GM23338 (cell line): ENCODE data around the gene EYA2. TPM values are rescaled to one million over a fixed set of nuclear protein-coding genes. Genes with fewer than 3 reads are reported as not detected.

ENCODE experiments used
- ATAC-seq: fragments of 200-7000 bp; cut with Tn5 transposase; 3 replicates; pipeline ENCODE4 v1.9.1; 2020
- DNase-seq: peaks from one replicate; pipeline ENCODE4 v3.0.0-alpha.2; 2015; ENCODE audit warnings: low spot score
- H2AFZ ChIP-seq: fragments of 200-600 bp; sonication (generic); 2 replicates; pipeline ENCODE4 v1.8.0; 2016; ENCODE audit warnings: antibody characterized with exemption, mild to moderate bottlenecking, moderate library complexity
- H3F3A ChIP-seq: fragments of 200-600 bp; sonication (generic); replicated peaks from 2 replicates; pipeline ENCODE4 v1.8.0; 2017; ENCODE audit warnings: antibody characterized with exemption, mixed run types, low read depth
- H3K27ac ChIP-seq: fragments of 200-600 bp; sonication (generic); 2 replicates; pipeline ENCODE4 v1.6.1; 2016; ENCODE audit warnings: low read depth
- H3K27me3 ChIP-seq: fragments of 200-600 bp; sonication (generic); 2 replicates; pipeline ENCODE4 v1.8.0; 2016; ENCODE audit warnings: mild to moderate bottlenecking, mixed run types, moderate library complexity; ENCODE audit not compliant: insufficient read depth
- H3K36me3 ChIP-seq: fragments of 200-600 bp; sonication (generic); 2 replicates; pipeline ENCODE4 v1.8.0; 2016; ENCODE audit warnings: mild to moderate bottlenecking; ENCODE audit not compliant: insufficient read depth
- H3K4me1 ChIP-seq: fragments of 200-600 bp; sonication (generic); 2 replicates; pipeline ENCODE4 v1.8.0; 2016; ENCODE audit warnings: mild to moderate bottlenecking, moderate library complexity; ENCODE audit not compliant: insufficient read depth
- H3K4me2 ChIP-seq: fragments of 200-600 bp; sonication (generic); 2 replicates; pipeline ENCODE4 v1.7.1; 2017; ENCODE audit warnings: mixed run types
- H3K4me3 ChIP-seq: fragments of 200-600 bp; sonication (generic); 2 replicates; pipeline ENCODE4 v1.6.1; 2016; ENCODE audit warnings: mixed run types
- H3K79me2 ChIP-seq: fragments of 200-600 bp; sonication (generic); replicated peaks from 2 replicates; pipeline ENCODE4 v1.8.0; 2017; ENCODE audit warnings: mild to moderate bottlenecking; ENCODE audit not compliant: insufficient read depth
- H3K9me2 ChIP-seq: fragments of 200-600 bp; sonication (generic); 2 replicates; pipeline ENCODE4 v1.8.0; 2017; ENCODE audit not compliant: insufficient read depth
- H4K20me1 ChIP-seq: fragments of 200-600 bp; sonication (generic); replicated peaks from 2 replicates; pipeline ENCODE4 v1.8.0; 2017; ENCODE audit warnings: mild to moderate bottlenecking; ENCODE audit not compliant: insufficient read depth
- H3K27ac Mint-ChIP-seq: 2 replicates; pipeline ENCODE4 v1.8.0; 2020; ENCODE audit warnings: inconsistent platforms, mild to moderate bottlenecking, moderate library complexity, mixed read lengths
- H3K27me3 Mint-ChIP-seq: 3 replicates; pipeline ENCODE4 v1.8.0; 2022; ENCODE audit warnings: low read depth, mild to moderate bottlenecking, moderate library complexity, mixed read lengths, inconsistent platforms; ENCODE audit not compliant: insufficient read depth, poor library complexity
- H3K36me3 Mint-ChIP-seq: 3 replicates; pipeline ENCODE4 v1.8.0; 2021; ENCODE audit warnings: low read depth, mild to moderate bottlenecking, inconsistent platforms, moderate library complexity, mixed read lengths
- H3K4me1 Mint-ChIP-seq: 3 replicates; pipeline ENCODE4 v1.8.0; 2020; ENCODE audit warnings: mild to moderate bottlenecking, inconsistent platforms, mixed read lengths
- H3K4me3 Mint-ChIP-seq: 3 replicates; pipeline ENCODE4 v1.8.0; 2021; ENCODE audit warnings: moderate library complexity, mild to moderate bottlenecking, inconsistent platforms, mixed read lengths
- H3K9me3 Mint-ChIP-seq: 3 replicates; pipeline ENCODE4 v1.8.0; 2020; ENCODE audit warnings: moderate library complexity, mild to moderate bottlenecking, inconsistent platforms, mixed read lengths
- EZH2 ChIP-seq: fragments of 200-600 bp; sonication (generic); IDR thresholded peaks from one replicate; pipeline ENCODE4 v1.8.0; 2017; ENCODE audit warnings: antibody characterized with exemption, mild to moderate bottlenecking, low read depth; ENCODE audit not compliant: unreplicated experiment
- JUNB ChIP-seq: IDR thresholded peaks from one replicate; pipeline ENCODE4 v1.6.1; 2016; ENCODE audit warnings: antibody characterized with exemption; ENCODE audit not compliant: unreplicated experiment
- POLR2AphosphoS5 ChIP-seq: IDR thresholded peaks from 2 replicates; pipeline ENCODE4 v1.6.1; 2016; ENCODE audit warnings: antibody characterized with exemption, low read depth
- ZNF331 ChIP-seq: fragments of 250-450 bp; sonication (Bioruptor Pico); IDR thresholded peaks from 2 replicates; pipeline ENCODE4 v1.5.0; 2020; ENCODE audit warnings: low read depth, mild to moderate bottlenecking, moderate library complexity
- polyA plus RNA-seq: library from polyadenylated mRNA; unstranded; fragments of >200 nt; fragmentation: Nextera tagmentation; extraction: Ambion mirVana; gene quantifications from 2 replicates; pipeline ENCODE4 v1.2.1, GENCODE V29; 2016
- total RNA-seq: library from RNA; depleted of rRNA; stranded (reverse); fragments of >200 nt; shearing (Covaris generic); gene quantifications from 2 replicates; pipeline ENCODE4 v1.2.3, GENCODE V29; 2014
- TF ChIP-seq, protein P1 (sequence below): IDR thresholded peaks from 2 replicates; pipeline ENCODE4 v1.6.1; 2016; ENCODE audit warnings: antibody characterized with exemption
- TF ChIP-seq, protein P2 (sequence below): IDR thresholded peaks from one replicate; pipeline ENCODE4 v1.6.1; 2018; ENCODE audit warnings: antibody characterized with exemption; ENCODE audit not compliant: unreplicated experiment
- TF ChIP-seq, protein P3 (sequence below): fragments of 250-450 bp; sonication (Bioruptor Pico); IDR thresholded peaks from 2 replicates; pipeline ENCODE4 v1.5.0; 2020; ENCODE audit warnings: mild to moderate bottlenecking, moderate library complexity

The EYA2 gene
- total and polyA plus RNA-seq, 2 experiments from 2014 or later: 0.50 to 0.56 TPM

DNA sequence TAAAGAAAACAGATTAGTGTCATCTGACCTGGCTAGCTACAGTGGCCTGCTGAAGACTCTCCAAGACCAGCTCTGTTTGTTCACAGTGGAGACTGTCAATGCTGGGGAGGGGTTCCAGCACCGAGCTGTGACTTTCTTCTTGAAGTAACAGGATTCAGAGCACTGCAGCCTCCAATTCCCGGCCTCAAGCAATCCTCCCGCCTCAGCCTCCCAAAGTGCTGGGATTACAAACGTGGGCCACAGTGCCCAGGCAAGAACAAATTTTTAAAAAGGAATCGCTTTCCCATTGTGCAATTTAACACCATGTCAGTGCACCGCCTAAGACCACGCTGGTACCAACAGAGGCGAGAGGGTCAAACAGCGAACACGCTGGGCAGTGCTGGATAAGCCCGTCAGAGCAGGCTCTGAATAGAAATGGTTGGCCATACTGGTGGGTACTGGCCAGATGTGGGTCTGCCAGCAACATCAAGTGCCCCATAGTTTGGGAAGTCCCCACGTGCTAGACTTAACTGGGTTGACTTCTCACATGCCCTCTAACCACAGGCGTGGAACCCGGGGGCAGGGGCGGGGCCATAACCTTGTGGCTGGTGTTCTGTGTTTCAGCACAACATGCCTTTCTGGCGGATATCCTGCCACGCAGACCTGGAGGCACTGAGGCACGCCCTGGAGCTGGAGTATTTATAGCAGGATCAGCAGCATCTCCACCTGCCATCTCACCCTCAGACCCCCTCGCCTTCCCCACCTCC is 293.0 kb downstream of the EYA2 start:
- Histone ChIP-seq H3K4me3 (no peak overlapping the region), H3K79me2 (no peaks in the 10 kb centered on the region), H4K20me1 (no peaks in the 10 kb centered on the region), H3K9me2 (peaks cover 5% of the 10 kb centered on the region; the same call in 1 of the 2 replicates), H3K36me3 (no peaks in the 10 kb centered on the region), H2AFZ (no peak overlapping the region), H3K4me2 (no peak overlapping the region), H3K27me3 (no peaks in the 10 kb centered on the region), H3K4me1 (no peaks in the 10 kb centered on the region), H3K27ac (no peak overlapping the region), H3F3A (no peaks in the 10 kb centered on the region)
- Mint-ChIP-seq H3K4me1 (no peaks in the 10 kb centered on the region; the same call in 2 of the 3 replicates), H3K4me3 (no peak overlapping the region), H3K9me3 (no peaks in the 10 kb centered on the region), H3K36me3 (no peaks in the 10 kb centered on the region), H3K27me3 (peaks cover 2% of the 10 kb centered on the region), H3K27ac (no peak overlapping the region)
- no peak for DNase-seq
- no peak for ATAC-seq
- TF ChIP-seq EZH2 (no peak), JUNB (no peak), ZNF331 (CRISPR knock-in tag) (no peak), POLR2AphosphoS5 (no peak)
- TF ChIP-seq, protein P1, sequence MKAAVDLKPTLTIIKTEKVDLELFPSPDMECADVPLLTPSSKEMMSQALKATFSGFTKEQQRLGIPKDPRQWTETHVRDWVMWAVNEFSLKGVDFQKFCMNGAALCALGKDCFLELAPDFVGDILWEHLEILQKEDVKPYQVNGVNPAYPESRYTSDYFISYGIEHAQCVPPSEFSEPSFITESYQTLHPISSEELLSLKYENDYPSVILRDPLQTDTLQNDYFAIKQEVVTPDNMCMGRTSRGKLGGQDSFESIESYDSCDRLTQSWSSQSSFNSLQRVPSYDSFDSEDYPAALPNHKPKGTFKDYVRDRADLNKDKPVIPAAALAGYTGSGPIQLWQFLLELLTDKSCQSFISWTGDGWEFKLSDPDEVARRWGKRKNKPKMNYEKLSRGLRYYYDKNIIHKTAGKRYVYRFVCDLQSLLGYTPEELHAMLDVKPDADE: no peak
- TF ChIP-seq, protein P2, sequence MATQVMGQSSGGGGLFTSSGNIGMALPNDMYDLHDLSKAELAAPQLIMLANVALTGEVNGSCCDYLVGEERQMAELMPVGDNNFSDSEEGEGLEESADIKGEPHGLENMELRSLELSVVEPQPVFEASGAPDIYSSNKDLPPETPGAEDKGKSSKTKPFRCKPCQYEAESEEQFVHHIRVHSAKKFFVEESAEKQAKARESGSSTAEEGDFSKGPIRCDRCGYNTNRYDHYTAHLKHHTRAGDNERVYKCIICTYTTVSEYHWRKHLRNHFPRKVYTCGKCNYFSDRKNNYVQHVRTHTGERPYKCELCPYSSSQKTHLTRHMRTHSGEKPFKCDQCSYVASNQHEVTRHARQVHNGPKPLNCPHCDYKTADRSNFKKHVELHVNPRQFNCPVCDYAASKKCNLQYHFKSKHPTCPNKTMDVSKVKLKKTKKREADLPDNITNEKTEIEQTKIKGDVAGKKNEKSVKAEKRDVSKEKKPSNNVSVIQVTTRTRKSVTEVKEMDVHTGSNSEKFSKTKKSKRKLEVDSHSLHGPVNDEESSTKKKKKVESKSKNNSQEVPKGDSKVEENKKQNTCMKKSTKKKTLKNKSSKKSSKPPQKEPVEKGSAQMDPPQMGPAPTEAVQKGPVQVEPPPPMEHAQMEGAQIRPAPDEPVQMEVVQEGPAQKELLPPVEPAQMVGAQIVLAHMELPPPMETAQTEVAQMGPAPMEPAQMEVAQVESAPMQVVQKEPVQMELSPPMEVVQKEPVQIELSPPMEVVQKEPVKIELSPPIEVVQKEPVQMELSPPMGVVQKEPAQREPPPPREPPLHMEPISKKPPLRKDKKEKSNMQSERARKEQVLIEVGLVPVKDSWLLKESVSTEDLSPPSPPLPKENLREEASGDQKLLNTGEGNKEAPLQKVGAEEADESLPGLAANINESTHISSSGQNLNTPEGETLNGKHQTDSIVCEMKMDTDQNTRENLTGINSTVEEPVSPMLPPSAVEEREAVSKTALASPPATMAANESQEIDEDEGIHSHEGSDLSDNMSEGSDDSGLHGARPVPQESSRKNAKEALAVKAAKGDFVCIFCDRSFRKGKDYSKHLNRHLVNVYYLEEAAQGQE: no peak

DNA sequence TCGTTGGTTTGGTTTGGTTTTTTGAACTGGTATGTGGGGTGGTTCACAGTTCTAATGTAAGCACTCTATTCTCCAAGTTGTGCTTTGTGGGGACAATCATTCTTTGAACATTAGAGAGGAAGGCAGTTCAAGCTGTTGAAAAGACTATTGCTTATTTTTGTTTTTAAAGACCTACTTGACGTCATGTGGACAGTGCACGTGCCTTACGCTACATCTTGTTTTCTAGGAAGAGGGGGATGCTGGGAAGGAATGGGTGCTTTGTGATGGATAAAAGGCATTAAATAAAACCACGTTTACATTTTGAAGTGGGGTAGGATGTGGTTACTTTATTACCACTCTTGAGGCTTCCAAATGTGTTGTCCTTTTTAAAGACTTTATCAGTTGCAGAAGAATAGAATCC is 293.9 kb downstream of the EYA2 start:
- no peak overlapping the region for H3K4me2 ChIP-seq
- H4K20me1 ChIP-seq: no peaks in the 10 kb centered on the region
- no peaks in the 10 kb centered on the region for H3K9me3 Mint-ChIP-seq
- H3K27me3 ChIP-seq: no peaks in the 10 kb centered on the region
- ATAC-seq (no peak), DNase-seq (no peak)
- no peak overlapping the region for H3K4me3 Mint-ChIP-seq
- no peak overlapping the region for H3K27ac Mint-ChIP-seq
- H3K27me3 Mint-ChIP-seq: peaks cover 2% of the 10 kb centered on the region
- no peaks in the 10 kb centered on the region; the same call in 2 of the 3 replicates for H3K4me1 Mint-ChIP-seq
- H3K27ac ChIP-seq: no peak overlapping the region
- H3K36me3 ChIP-seq: no peaks in the 10 kb centered on the region
- H2AFZ ChIP-seq: peak overlapping the region; percentile 43; the same call in 1 of the 2 replicates
- no peaks in the 10 kb centered on the region for H3K79me2 ChIP-seq
- no peaks in the 10 kb centered on the region for H3K4me1 ChIP-seq
- H3K9me2 ChIP-seq: peaks cover 5% of the 10 kb centered on the region; the same call in 1 of the 2 replicates
- H3K4me3 ChIP-seq: no peak overlapping the region
- H3F3A ChIP-seq: no peaks in the 10 kb centered on the region
- no peaks in the 10 kb centered on the region for H3K36me3 Mint-ChIP-seq
- TF ChIP-seq, protein P3, sequence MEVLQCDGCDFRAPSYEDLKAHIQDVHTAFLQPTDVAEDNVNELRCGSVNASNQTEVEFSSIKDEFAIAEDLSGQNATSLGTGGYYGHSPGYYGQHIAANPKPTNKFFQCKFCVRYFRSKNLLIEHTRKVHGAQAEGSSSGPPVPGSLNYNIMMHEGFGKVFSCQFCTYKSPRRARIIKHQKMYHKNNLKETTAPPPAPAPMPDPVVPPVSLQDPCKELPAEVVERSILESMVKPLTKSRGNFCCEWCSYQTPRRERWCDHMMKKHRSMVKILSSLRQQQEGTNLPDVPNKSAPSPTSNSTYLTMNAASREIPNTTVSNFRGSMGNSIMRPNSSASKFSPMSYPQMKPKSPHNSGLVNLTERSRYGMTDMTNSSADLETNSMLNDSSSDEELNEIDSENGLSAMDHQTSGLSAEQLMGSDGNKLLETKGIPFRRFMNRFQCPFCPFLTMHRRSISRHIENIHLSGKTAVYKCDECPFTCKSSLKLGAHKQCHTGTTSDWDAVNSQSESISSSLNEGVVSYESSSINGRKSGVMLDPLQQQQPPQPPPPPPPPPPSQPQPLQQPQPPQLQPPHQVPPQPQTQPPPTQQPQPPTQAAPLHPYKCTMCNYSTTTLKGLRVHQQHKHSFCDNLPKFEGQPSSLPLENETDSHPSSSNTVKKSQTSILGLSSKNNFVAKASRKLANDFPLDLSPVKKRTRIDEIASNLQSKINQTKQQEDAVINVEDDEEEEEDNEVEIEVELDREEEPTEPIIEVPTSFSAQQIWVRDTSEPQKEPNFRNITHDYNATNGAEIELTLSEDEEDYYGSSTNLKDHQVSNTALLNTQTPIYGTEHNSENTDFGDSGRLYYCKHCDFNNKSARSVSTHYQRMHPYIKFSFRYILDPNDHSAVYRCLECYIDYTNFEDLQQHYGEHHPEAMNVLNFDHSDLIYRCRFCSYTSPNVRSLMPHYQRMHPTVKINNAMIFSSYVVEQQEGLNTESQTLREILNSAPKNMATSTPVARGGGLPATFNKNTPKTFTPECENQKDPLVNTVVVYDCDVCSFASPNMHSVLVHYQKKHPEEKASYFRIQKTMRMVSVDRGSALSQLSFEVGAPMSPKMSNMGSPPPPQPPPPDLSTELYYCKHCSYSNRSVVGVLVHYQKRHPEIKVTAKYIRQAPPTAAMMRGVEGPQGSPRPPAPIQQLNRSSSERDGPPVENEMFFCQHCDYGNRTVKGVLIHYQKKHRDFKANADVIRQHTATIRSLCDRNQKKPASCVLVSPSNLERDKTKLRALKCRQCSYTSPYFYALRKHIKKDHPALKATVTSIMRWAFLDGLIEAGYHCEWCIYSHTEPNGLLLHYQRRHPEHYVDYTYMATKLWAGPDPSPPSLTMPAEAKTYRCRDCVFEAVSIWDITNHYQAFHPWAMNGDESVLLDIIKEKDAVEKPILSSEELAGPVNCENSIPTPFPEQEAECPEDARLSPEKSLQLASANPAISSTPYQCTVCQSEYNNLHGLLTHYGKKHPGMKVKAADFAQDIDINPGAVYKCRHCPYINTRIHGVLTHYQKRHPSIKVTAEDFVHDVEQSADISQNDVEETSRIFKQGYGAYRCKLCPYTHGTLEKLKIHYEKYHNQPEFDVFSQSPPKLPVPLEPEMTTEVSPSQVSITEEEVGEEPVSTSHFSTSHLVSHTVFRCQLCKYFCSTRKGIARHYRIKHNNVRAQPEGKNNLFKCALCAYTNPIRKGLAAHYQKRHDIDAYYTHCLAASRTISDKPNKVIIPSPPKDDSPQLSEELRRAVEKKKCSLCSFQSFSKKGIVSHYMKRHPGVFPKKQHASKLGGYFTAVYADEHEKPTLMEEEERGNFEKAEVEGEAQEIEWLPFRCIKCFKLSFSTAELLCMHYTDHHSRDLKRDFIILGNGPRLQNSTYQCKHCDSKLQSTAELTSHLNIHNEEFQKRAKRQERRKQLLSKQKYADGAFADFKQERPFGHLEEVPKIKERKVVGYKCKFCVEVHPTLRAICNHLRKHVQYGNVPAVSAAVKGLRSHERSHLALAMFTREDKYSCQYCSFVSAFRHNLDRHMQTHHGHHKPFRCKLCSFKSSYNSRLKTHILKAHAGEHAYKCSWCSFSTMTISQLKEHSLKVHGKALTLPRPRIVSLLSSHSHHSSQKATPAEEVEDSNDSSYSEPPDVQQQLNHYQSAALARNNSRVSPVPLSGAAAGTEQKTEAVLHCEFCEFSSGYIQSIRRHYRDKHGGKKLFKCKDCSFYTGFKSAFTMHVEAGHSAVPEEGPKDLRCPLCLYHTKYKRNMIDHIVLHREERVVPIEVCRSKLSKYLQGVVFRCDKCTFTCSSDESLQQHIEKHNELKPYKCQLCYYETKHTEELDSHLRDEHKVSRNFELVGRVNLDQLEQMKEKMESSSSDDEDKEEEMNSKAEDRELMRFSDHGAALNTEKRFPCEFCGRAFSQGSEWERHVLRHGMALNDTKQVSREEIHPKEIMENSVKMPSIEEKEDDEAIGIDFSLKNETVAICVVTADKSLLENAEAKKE: no peak
